Measurements from ENCODE around the gene CHD5.

The CHD5 gene

GRCh38 chr1:6152882-6153281, 27.2 kb downstream of the CHD5 start:
- Histone ChIP-seq H3K27me3 (peaks cover 0 to 22% of the 10 kb centered on the region in 2 donors), H3K36me3 (no peaks in the 10 kb centered on the region), H3K4me3 (no peak overlapping the region), H3K4me1 (peaks cover 0 to 8% (median 4%) of the 10 kb centered on the region in 4 donors), H3K9me3 (no peaks in the 10 kb centered on the region), H3K27ac (no peak overlapping the region)
- intact Hi-C loops (cut with DNase I; ENCODE audit: low total_unique reads), result no loop called here
- no peak for TF ChIP-seq CTCF (IDR thresholded peaks at IDR 0.05)
- no peak for DNase-seq

- TF ChIP-seq CTCF (IDR thresholded peaks at IDR 0.05), result no peak
- intact Hi-C loops (cut with DNase I; ENCODE audit: low total_unique reads), result no loop called here
These were observed 27.9 kb downstream of the CHD5 start for GRCh38 chr1:6152181-6152580.

GRCh38 chr1:6151291-6151822, 28.8 kb downstream of the CHD5 start:
- Histone ChIP-seq H3K27ac (no peak overlapping the region), H3K4me3 (no peak overlapping the region), H3K36me3 (no peaks in the 10 kb centered on the region), H3K27me3 (peaks cover 0 to 37% of the 10 kb centered on the region in 2 donors), H3K9me3 (no peaks in the 10 kb centered on the region), H3K4me1 (peaks cover 0 to 8% (median 4%) of the 10 kb centered on the region in 4 donors)
- intact Hi-C loops (cut with DNase I; ENCODE audit: low total_unique reads), result no loop called here
- no peak for TF ChIP-seq CTCF (IDR thresholded peaks at IDR 0.05)
- no peak for DNase-seq

More at GRCh38 chr1:6152181-6152580, 27.9 kb downstream of the CHD5 start:
- H3K36me3 ChIP-seq, result no peaks in the 10 kb centered on the region
- no peak for DNase-seq
- no peak overlapping the region for H3K4me3 ChIP-seq
- H3K27me3 ChIP-seq, result peaks cover 0 to 29% of the 10 kb centered on the region in 2 donors
- no peak overlapping the region for H3K27ac ChIP-seq
- no peaks in the 10 kb centered on the region for H3K9me3 ChIP-seq
- H3K4me1 ChIP-seq, result peaks cover 0 to 8% (median 4%) of the 10 kb centered on the region in 4 donors

- intact Hi-C loops (cut with DNase I; ENCODE audit: low total_unique reads), result no loop called here
- peaks cover 0 to 8% (median 4%) of the 10 kb centered on the region in 4 donors for H3K4me1 ChIP-seq
- H3K27ac ChIP-seq, result no peak overlapping the region
- no peaks in the 10 kb centered on the region for H3K9me3 ChIP-seq
- H3K4me3 ChIP-seq, result no peak overlapping the region
- TF ChIP-seq CTCF (IDR thresholded peaks at IDR 0.05), result no peak
- no peak for DNase-seq
- no peaks in the 10 kb centered on the region for H3K36me3 ChIP-seq
- peaks cover 0 to 46% of the 10 kb centered on the region in 2 donors for H3K27me3 ChIP-seq
These were observed 29.8 kb downstream of the CHD5 start for GRCh38 chr1:6150006-6150938.

- Histone ChIP-seq H3K4me1 (peaks cover 0 to 8% (median 4%) of the 10 kb centered on the region in 4 donors), H3K4me3 (no peak overlapping the region), H3K36me3 (no peaks in the 10 kb centered on the region), H3K27ac (no peak overlapping the region), H3K9me3 (no peaks in the 10 kb centered on the region), H3K27me3 (peaks cover 0 to 47% of the 10 kb centered on the region in 2 donors)
- no peak for DNase-seq
- TF ChIP-seq CTCF (IDR thresholded peaks at IDR 0.05), result no peak
- intact Hi-C loops (cut with DNase I; ENCODE audit: low total_unique reads), result no loop called here
These were observed 30.5 kb downstream of the CHD5 start for GRCh38 chr1:6149597-6149996.

Measured in tibial artery (tissue), 4 donors.